ENCODE measurements around the gene SAMD4A.

The SAMD4A gene

GRCh38 chr14:54566410-54567223 lies at the start of gene SAMD4A:
Gene SAMD4A, plus strand, starts transcription at chr14:54567128. Its CDS starts 789 bp downstream, at chr14:54567917.
- in situ Hi-C loops (cut with MboI; ENCODE audit: low sequenced_read_pairs) = loop anchor here (25.0 kb wide), 1 partner anchor 246 kb away; no protein-coding TSS in a partner anchor

- in situ Hi-C loops (cut with MboI; ENCODE audit: low sequenced_read_pairs) = no loop called here
Measured at GRCh38 chr14:54524410-54524809, 42.5 kb upstream of the SAMD4A start.

- in situ Hi-C loops (cut with MboI; ENCODE audit: low sequenced_read_pairs) = no loop called here
Measured at GRCh38 chr14:54528973-54529372, 38.0 kb upstream of the SAMD4A start.

- in situ Hi-C loops (cut with MboI; ENCODE audit: low sequenced_read_pairs) = no loop called here
Measured at GRCh38 chr14:54529811-54530210, 37.1 kb upstream of the SAMD4A start.

- in situ Hi-C loops (cut with MboI; ENCODE audit: low sequenced_read_pairs) = no loop called here
Measured at GRCh38 chr14:54532111-54533012, 34.6 kb upstream of the SAMD4A start.

- in situ Hi-C loops (cut with MboI; ENCODE audit: low sequenced_read_pairs) = no loop called here
Measured at GRCh38 chr14:54533100-54533499, 33.8 kb upstream of the SAMD4A start.

- in situ Hi-C loops (cut with MboI; ENCODE audit: low sequenced_read_pairs) = no loop called here
Measured at GRCh38 chr14:54535126-54535525, 31.8 kb upstream of the SAMD4A start.

- in situ Hi-C loops (cut with MboI; ENCODE audit: low sequenced_read_pairs) = no loop called here
Measured at GRCh38 chr14:54535646-54536045, 31.3 kb upstream of the SAMD4A start.

- in situ Hi-C loops (cut with MboI; ENCODE audit: low sequenced_read_pairs) = no loop called here
Measured at GRCh38 chr14:54537651-54538050, 29.3 kb upstream of the SAMD4A start.

GRCh38 chr14:54538055-54538454 lies 28.9 kb upstream of the SAMD4A start:
- in situ Hi-C loops (cut with MboI; ENCODE audit: low sequenced_read_pairs) = no loop called here

GRCh38 chr14:54547583-54547982 lies 19.3 kb upstream of the SAMD4A start:
- in situ Hi-C loops (cut with MboI; ENCODE audit: low sequenced_read_pairs) = no loop called here

- in situ Hi-C loops (cut with MboI; ENCODE audit: low sequenced_read_pairs) = no loop called here
Measured at GRCh38 chr14:54548491-54548890, 18.4 kb upstream of the SAMD4A start.

- in situ Hi-C loops (cut with MboI; ENCODE audit: low sequenced_read_pairs) = loop anchor here (25.0 kb wide), 1 partner anchor 262 kb away; no protein-coding TSS in a partner anchor
Measured at GRCh38 chr14:54549862-54550261, 17.1 kb upstream of the SAMD4A start.

GRCh38 chr14:54550514-54550913 lies 16.4 kb upstream of the SAMD4A start:
- in situ Hi-C loops (cut with MboI; ENCODE audit: low sequenced_read_pairs) = loop anchor here (25.0 kb wide), 1 partner anchor 262 kb away; no protein-coding TSS in a partner anchor

- in situ Hi-C loops (cut with MboI; ENCODE audit: low sequenced_read_pairs) = loop anchor here (25.0 kb wide), 1 partner anchor 258 kb away; no protein-coding TSS in a partner anchor
Measured at GRCh38 chr14:54554401-54554800, 12.5 kb upstream of the SAMD4A start.

- in situ Hi-C loops (cut with MboI; ENCODE audit: low sequenced_read_pairs) = loop anchor here (25.0 kb wide), 1 partner anchor 257 kb away; no protein-coding TSS in a partner anchor
Measured at GRCh38 chr14:54555651-54556050, 11.3 kb upstream of the SAMD4A start.

GRCh38 chr14:54556535-54556934 lies 10.4 kb upstream of the SAMD4A start:
- in situ Hi-C loops (cut with MboI; ENCODE audit: low sequenced_read_pairs) = loop anchor here (25.0 kb wide), 1 partner anchor 256 kb away; no protein-coding TSS in a partner anchor

- in situ Hi-C loops (cut with MboI; ENCODE audit: low sequenced_read_pairs) = loop anchor here (25.0 kb wide), 1 partner anchor 250 kb away; no protein-coding TSS in a partner anchor
Measured at GRCh38 chr14:54562334-54562733, 4.6 kb upstream of the SAMD4A start.

GRCh38 chr14:54564071-54564867 lies 2.7 kb upstream of the SAMD4A start:
- in situ Hi-C loops (cut with MboI; ENCODE audit: low sequenced_read_pairs) = loop anchor here (25.0 kb wide), 1 partner anchor 248 kb away; no protein-coding TSS in a partner anchor
